ENCODE data around the gene ADAM12. TPM values are rescaled to one million over a fixed set of nuclear protein-coding genes. Genes with fewer than 3 reads are reported as not detected.

Gene ADAM12
- total RNA-seq, 1 donor from 2014 or later, result 82.4 TPM

DNA sequence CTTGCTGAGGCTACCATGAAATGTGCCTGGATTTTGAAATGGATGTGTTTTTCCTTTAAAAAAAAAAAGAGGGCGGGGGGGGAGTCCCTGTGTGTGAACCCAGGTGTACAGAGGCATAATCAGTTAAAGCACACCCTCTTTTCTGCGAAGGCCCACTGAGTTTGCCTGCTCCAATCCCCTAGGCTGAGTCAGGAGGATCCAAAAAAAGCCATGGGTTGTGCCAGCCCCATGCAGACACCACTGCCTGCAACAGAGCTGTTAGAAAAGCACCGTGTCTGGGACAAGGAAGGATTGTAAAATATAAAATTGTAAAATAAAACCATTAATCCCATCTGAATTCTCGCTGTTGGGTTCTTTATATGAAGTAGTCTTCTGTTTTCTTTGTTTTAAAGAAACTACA lies 217.9 kb downstream of the ADAM12 start:
- DNase-seq (ENCODE audit: low read depth, low spot score), result no peak
- peak overlapping the region; percentile 64 for H3K4me3 Mint-ChIP-seq
- no peaks in the 10 kb centered on the region for H3K9me3 Mint-ChIP-seq
- no peaks in the 10 kb centered on the region for H3K36me3 Mint-ChIP-seq (ENCODE audit: low read depth)
- peaks cover 69% of the 10 kb centered on the region for H3K4me1 Mint-ChIP-seq
- TF ChIP-seq, protein P1, sequence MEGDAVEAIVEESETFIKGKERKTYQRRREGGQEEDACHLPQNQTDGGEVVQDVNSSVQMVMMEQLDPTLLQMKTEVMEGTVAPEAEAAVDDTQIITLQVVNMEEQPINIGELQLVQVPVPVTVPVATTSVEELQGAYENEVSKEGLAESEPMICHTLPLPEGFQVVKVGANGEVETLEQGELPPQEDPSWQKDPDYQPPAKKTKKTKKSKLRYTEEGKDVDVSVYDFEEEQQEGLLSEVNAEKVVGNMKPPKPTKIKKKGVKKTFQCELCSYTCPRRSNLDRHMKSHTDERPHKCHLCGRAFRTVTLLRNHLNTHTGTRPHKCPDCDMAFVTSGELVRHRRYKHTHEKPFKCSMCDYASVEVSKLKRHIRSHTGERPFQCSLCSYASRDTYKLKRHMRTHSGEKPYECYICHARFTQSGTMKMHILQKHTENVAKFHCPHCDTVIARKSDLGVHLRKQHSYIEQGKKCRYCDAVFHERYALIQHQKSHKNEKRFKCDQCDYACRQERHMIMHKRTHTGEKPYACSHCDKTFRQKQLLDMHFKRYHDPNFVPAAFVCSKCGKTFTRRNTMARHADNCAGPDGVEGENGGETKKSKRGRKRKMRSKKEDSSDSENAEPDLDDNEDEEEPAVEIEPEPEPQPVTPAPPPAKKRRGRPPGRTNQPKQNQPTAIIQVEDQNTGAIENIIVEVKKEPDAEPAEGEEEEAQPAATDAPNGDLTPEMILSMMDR (conservative IDR thresholded peaks at IDR 0.05), result no peak
- H3K27me3 Mint-ChIP-seq (ENCODE audit: low read depth), result no peaks in the 10 kb centered on the region
- no peak overlapping the region for H3K27ac Mint-ChIP-seq (ENCODE audit: unreplicated experiment)

DNA sequence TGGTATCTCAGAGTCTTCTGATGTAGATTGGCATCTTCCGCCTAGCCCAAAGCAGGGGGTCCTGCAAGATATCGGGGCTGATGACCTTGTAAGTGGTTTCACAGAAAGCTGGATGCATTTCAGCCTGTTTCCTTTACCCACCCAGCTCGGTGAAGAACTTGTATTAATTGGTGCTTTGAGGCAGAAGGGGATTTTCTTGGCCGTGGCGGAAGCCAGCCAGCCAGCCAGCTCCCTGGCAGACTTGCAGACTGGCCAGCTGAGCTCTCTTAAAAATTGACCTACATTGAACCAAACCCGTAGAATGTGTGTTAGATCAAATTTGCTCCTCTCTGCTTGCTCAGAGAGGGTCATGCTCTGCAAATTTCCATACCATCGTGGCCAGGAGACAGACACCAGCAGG lies 218.4 kb downstream of the ADAM12 start:
- H3K27me3 Mint-ChIP-seq (ENCODE audit: low read depth), result no peaks in the 10 kb centered on the region

DNA sequence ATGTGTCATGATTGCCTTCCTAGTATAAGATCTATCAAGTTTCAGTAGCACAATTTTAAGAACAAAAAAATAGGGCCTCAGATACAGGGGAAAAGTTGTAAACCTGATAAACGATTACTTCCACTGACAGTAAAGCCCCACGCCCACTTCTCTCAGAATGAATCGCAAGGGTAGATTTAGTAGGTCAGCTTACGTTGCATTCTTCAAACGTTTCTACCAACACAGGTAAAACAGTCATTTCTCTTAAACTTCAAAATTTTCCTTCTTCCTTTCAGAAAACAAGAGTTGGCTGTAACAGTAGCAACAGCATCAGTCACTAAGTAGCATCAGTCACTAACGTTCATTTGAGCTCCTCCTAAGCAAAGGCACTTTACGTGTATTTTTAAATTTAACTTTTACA lies 221.5 kb downstream of the ADAM12 start:
- no peak for DNase-seq (ENCODE audit: low read depth, low spot score)
- TF ChIP-seq, protein P1 (conservative IDR thresholded peaks at IDR 0.05), result no peak
- Mint-ChIP-seq H3K36me3 (ENCODE audit: low read depth) (peaks cover 6% of the 10 kb centered on the region), H3K9me3 (no peaks in the 10 kb centered on the region), H3K4me1 (peaks cover 74% of the 10 kb centered on the region), H3K27ac (ENCODE audit: unreplicated experiment) (no peak overlapping the region), H3K4me3 (no peak overlapping the region), H3K27me3 (ENCODE audit: low read depth) (no peaks in the 10 kb centered on the region)

More for the DNA sequence above, 218.4 kb downstream of the ADAM12 start:
- peaks cover 67% of the 10 kb centered on the region for H3K4me1 Mint-ChIP-seq
- H3K27ac Mint-ChIP-seq (ENCODE audit: unreplicated experiment), result peak overlapping the region; percentile 64
- H3K36me3 Mint-ChIP-seq (ENCODE audit: low read depth), result no peaks in the 10 kb centered on the region
- no peak for DNase-seq (ENCODE audit: low read depth, low spot score)
- TF ChIP-seq, protein P1 (conservative IDR thresholded peaks at IDR 0.05), result no peak
- peak overlapping the region; percentile 64 for H3K4me3 Mint-ChIP-seq
- H3K9me3 Mint-ChIP-seq, result no peaks in the 10 kb centered on the region

DNA sequence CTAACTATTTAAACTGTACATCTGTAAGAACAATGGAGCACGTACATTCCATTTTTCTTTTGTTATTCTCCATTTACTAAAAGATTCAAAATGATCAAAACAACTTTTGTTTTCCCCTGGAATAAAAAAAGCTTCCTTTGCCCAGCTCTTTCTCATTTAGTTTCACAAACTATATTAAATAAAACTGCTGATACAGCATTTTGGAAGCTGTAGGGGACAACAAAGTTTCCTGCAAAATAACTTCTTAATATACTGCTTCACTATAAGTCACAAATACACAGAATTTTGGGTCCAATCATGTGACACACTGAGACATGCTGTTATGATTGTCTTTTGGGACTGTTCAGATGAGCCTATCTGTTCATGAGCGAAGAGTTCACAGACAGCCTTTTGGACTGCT lies 222.4 kb downstream of the ADAM12 start:
- no peak overlapping the region for H3K4me3 Mint-ChIP-seq
- no peak for DNase-seq (ENCODE audit: low read depth, low spot score)
- H3K36me3 Mint-ChIP-seq (ENCODE audit: low read depth), result peaks cover 6% of the 10 kb centered on the region
- H3K4me1 Mint-ChIP-seq, result peaks cover 74% of the 10 kb centered on the region
- H3K9me3 Mint-ChIP-seq, result no peaks in the 10 kb centered on the region
- H3K27me3 Mint-ChIP-seq (ENCODE audit: low read depth), result no peaks in the 10 kb centered on the region
- TF ChIP-seq, protein P1 (conservative IDR thresholded peaks at IDR 0.05), result no peak
- no peak overlapping the region for H3K27ac Mint-ChIP-seq (ENCODE audit: unreplicated experiment)

DNA sequence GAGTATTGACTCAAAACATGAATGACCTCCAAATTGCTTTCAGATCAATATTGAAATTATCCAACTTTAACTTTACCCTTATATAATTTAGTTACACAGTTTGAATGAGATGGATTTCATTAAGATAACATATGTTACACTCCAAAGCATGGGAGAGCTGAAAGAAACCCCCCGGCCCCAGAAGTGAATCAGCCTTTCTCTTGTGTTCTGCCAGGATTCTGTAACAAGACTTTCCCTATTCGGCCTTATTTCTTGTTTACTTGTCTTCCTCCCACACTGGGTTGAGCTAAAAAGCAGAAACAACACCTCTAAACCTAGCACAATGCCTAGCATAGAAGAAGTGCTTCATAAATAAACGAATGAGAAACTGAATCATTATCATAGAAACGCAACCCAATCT lies 224.8 kb downstream of the ADAM12 start:
- H3K27ac Mint-ChIP-seq (ENCODE audit: unreplicated experiment), result no peak overlapping the region
- no peaks in the 10 kb centered on the region for H3K27me3 Mint-ChIP-seq (ENCODE audit: low read depth)
- H3K36me3 Mint-ChIP-seq (ENCODE audit: low read depth), result peaks cover 6% of the 10 kb centered on the region
- TF ChIP-seq, protein P1 (conservative IDR thresholded peaks at IDR 0.05), result no peak
- H3K4me1 Mint-ChIP-seq, result peaks cover 67% of the 10 kb centered on the region
- no peak overlapping the region for H3K4me3 Mint-ChIP-seq
- no peak for DNase-seq (ENCODE audit: low read depth, low spot score)
- H3K9me3 Mint-ChIP-seq, result no peaks in the 10 kb centered on the region

DNA sequence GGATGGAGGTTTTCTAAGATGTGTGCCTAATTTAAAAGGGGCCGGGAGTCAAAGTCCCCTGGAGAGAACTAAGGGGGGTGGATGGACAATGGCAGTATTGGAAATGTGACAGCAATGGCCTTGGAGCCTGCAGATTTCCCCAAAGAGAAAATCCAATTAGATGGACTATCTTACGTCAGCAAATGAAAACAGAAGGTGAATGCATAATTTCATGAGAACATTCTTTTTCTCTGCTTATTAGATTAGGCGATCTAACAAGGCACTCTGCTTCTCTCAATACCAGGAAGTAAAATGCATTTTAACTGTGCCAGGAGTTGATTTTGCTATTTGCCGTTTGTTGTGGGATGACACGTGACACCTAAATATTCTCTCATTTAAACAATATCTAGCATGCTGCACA lies 226.6 kb downstream of the ADAM12 start:
- no peak for DNase-seq (ENCODE audit: low read depth, low spot score)
- TF ChIP-seq, protein P1 (conservative IDR thresholded peaks at IDR 0.05), result no peak
- Mint-ChIP-seq H3K9me3 (no peaks in the 10 kb centered on the region), H3K27me3 (ENCODE audit: low read depth) (no peaks in the 10 kb centered on the region), H3K4me1 (peaks cover 69% of the 10 kb centered on the region), H3K36me3 (ENCODE audit: low read depth) (peaks cover 9% of the 10 kb centered on the region), H3K27ac (ENCODE audit: unreplicated experiment) (peak overlapping the region; percentile 9), H3K4me3 (peak overlapping the region; percentile 54)

Data from neural crest cell (in vitro differentiated cells).